Endometrium (tissue), 2 donors: ENCODE data around the gene TIMM8A.

ENCODE experiments used
- FAIRE-seq: peaks from 2 replicates; lab custom pipeline; 2012; peaks lifted over from hg19 to GRCh38; lab: Jason Lieb, UNC
- donor health status: control.
- donor health status: control.

TIMM8A gene

GRCh38 chrX:101348452-101349192 lies at the start of gene TIMM8A:
TIMM8A (minus strand) TSS chrX:101348742; CDS start chrX:101348664, 78 bp downstream.
- FAIRE-seq: no peak

DNA sequence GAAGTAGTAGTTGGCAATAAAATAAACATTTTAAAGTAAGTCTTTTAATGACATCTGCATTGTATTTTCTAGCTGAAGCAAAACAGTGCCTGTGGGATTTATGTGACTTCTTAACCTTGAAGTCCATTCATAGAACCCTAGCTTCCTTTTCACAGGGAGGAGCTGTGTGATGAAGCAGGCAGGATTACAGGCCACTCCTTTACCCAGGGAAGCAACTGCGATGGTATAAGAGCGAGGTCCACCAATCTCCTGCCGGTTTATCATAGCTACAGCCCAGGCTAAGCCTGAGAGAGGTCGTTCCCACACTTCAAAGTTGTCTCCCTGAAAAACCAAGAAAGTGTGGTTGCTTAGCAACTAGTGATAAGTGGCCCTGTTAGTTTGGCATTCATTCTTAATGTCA lies 49.2 kb upstream of the TIMM8A start:
- no peak for FAIRE-seq

DNA sequence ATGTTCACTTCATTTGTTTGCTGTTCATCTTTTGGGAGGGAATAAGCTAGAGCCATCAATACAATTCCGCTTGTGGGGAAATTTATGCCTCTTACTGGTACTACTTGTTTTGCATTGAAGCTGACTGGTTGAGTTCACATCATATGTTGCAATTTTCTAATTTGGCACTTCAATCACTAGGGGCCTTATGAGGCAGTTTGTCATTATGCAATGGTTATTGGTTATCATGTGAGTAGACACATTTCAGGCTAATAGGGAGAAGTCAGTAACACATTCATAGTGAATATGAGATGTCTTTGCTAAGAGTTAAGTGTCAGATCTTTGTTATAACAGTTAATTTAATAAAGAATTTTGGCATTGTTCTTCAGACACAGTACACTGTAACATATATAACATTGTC lies 47.2 kb upstream of the TIMM8A start:
- FAIRE-seq: no peak

GRCh38 chrX:101394372-101394771 lies 45.8 kb upstream of the TIMM8A start:
- FAIRE-seq: no peak

- FAIRE-seq: no peak
These were observed 45.2 kb upstream of the TIMM8A start for GRCh38 chrX:101393530-101394305.

DNA sequence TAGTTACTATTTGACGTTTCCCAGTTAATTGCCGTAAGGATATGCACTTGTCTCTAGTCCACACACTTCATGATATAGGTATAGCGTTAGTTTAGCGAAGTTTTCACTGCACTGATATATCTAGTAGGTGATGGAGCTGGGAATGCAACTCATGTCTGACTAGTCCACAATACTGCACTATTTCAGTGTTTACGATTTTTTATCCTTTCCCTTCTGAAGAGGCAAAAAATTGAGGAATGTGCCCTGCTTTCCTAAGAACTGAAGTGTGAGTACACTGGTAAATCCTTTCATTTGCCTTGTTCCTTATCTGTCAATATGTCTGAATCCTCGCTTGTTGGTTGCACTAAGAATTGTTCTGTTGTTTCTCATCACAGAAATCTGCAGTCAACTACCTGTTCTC lies 43.3 kb upstream of the TIMM8A start:
- no peak for FAIRE-seq

DNA sequence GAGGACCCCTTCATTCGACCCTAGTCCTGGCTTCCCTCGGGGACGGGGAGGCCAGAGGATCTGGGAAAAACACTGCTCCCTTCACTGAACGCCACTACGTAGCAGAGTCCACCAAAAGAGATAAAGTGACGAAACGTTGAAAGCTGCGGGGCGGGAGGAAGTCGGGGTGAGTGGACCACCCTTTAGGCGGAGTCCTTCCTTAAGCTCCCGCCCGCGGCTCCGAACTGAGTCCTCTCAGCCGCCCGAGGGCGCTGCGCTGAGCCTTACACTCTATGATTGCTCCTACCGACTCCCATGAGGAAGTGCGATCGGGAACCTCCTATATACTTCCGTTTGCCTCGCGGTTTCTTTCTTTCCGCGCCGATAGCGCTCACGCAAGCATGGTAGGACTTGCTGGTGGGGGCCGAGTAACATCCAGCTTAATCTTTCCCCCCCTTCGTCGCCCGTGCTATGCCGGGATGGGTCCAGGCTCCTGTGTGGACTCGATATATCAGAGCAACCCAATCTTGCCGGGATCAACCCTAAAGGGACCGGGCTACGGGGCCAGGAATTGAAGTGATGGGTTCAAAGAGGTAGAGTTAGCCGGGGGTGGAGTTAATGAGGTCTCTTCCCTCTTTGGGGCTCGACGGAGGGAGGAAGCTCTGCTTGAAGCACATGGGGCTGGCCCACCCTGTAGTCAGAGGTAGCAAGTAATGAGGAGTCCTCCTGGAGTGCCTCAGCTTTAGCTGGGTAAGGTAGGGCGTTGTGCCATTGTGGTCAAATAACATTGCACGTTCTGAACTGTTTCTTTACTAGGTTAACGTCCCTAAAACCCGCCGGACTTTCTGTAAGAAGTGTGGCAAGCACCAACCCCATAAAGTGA lies 42.4 kb upstream of the TIMM8A start, which contains the start of gene RPL36A:
RPL36A (plus strand) TSS at position 348 of the 862 bp plus-strand sequence; CDS start at position 381, 33 bp downstream.
- no peak for FAIRE-seq

DNA sequence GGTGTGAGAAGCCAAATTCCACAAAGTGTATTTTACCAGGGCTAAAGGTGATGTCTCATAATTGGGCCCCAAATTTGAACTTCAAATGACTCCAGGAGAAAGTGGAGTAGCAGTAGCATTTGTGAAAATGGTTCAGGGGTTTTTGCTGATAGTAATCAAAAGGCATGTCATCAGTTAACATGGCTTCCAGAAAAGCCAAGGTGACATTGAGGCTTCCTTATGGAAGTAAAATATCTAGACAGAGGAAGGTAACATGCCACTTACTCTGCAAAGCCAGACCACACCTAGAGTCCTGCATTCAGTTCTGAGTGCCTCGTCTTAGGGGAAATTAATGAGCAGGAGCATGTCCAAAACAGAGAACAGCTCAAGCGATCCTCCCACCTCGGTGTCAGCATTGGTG lies 40.1 kb upstream of the TIMM8A start:
- no peak for FAIRE-seq

DNA sequence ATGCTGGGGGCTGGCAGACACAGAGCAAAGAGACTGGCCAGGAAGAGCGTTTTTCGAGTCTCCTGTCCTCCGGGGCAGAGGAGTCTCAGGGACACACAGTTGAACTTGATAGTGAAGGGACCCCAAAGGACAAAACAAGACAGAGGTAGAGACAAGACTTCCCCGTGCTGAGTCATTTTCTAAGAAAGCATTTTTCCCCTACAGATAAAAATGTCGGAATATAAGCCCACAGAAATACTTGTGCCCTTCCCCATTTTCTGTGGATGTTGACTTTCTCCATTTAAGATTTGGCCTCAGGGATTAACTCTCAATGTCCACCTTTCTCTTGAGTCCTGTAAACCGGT lies 38.0 kb upstream of the TIMM8A start:
- FAIRE-seq: no peak

DNA sequence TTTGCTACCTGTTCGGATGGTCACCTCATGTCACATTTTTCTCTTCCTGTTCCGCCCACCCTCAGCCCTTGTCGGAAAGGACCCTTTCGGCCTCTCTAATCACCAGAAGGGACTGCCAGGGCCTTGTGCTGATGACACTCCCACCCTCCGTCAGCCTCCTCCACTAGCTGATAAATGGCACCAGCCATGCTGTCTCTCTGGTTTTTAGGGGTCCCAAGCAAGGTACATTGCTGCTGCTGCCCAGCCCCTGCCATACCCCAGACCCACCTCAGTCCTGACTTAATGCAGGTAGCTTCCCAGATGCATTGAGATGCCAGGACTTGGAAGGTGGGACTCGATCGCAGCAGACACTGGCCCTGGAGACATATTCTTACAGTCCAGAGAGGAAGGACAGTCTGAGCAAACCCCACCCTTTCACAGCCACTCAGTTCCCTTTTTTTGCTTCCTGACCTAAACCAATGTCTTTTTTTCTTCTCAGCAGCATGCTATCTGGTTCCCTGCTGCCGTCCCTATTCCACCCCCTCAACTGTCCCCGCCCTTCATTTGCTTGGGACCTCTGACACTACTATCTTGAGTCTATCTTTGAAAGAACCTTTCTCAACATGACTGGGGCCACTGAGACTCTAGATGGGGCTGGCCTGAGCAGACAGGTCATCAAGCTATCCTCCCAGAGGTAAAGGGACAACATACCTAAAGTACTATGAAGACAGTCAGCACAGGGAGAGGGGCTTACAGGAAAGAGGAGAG lies 37.4 kb upstream of the TIMM8A start, which contains the start of gene BTK:
BTK (minus strand) TSS at position 397 of the 747 bp plus-strand sequence. CDS start 10,907 bp downstream, outside the sequence.
- FAIRE-seq: no peak

DNA sequence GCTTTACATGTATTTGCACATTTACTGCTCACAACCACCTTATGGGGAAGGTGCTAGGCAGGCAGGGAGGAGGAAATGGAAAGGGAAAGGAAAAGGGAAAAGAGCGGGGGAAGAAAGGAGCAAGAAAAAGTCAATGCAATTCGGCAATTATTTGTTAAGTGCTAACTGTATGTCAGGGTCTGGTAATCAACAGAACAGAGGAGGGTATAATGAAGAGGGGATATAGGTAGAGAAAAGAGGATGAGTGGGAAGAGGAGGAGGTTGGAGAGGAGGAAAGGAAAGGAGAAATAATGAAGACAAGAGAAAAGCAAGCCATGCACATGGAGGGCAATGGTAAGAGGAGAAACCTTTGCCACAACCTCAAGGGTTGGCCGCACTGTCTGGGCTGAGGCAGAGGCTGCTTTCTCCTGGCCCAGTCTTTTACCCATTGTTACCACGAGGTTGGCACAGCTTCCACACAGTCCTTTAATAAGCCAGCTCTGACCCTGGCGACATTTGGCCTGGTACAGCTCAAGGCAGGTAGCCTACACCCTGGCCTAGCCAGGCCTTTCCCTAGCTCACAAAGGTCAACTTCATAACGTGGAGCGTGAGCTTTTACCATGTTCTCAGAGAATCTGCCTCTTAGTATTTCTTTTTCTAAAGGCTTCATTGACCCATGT lies 36.6 kb upstream of the TIMM8A start:
- FAIRE-seq: no peak

GRCh38 chrX:101383679-101384205 lies 35.2 kb upstream of the TIMM8A start:
- FAIRE-seq: no peak

DNA sequence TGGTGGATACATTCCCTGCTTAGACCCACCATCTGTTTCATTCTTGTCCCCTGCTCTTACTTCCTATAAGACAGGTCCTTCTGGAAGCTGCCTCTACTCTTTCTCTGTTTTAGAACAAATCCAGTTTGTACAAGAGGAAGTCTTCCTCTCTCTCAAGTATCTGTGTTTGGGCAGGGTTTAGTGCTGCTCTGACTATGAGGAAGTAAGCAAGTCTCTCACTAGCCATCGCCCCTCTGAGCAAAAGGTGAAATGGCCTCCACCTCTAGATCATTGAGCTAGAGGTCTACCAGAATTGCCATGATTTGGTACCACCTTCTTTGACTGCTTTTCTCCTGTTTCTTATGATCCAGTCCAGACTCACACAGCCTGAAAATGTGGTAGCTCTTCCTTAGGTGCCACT lies 29.0 kb upstream of the TIMM8A start:
- no peak for FAIRE-seq

DNA sequence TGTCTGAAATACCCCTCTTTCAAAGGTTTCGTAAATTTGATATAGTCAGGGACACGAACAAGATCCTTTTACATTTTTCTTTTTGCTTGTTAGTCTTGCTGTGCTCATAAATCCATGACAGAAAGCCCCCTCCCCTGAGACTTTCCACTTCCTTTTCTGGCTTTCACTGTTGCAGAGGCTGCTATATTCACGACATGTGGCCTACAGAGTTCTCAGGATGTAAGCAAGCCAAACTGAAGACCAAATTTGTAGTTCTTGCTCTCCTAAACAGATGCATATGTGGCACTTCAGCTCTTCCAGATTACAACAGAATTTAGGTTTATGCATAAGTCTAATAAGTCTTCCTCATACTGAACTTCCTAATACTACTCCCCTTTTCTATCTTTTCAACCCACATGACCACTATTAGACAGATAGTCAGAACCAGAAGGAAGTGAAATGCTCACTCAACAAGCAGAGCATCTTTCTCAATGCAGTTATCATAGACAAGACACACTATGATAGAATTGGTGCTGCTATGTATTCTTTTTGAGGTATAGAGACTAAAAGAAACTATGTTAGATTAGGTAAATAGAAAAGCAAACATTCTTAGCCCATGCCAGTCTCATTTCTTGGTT lies 22.5 kb upstream of the TIMM8A start:
- FAIRE-seq: no peak

DNA sequence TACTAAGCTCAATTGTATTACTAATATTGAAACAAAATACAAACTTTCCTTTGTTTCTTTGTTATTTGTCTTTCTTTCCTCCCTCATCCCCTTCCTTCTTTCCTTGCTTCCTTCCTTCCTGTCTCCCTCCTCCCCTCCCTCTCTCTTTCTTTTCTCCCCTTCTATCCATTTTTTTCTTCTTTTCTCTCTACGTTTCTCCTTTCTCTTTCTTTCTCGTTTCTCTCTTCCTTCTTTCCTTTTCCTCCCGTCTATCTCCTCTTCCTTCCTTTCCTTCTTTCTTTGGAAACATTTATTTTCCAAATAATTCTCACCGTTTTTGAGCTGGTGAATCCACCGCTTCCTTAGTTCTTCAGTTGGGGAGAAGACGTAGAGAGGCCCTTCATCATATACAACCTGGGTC lies 21.1 kb upstream of the TIMM8A start:
- no peak for FAIRE-seq

- no peak for FAIRE-seq
These were observed 20.3 kb upstream of the TIMM8A start for GRCh38 chrX:101368800-101369199.

DNA sequence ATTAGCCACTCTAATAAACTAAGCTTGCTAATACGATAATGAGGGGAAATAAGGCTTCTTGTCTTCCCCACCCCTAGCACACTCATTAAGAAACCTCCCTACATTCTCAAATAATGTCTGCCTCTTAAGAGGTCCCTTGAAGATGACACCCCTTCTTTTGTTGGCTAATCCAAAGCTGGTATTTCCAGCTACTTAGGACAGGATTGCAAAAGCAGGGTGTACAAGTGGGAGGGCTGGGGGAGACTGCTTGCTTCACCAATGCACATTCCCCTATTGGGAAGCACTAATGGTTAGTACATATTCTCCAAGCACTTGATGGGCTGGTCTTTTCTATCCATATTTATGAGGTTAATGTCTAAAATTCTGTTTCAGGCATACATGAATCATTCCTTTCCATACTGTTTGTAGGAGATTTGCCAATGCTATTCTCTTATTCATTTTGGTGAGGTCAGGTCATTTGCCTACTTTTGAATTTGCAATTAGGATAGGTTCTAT lies 16.8 kb upstream of the TIMM8A start:
- no peak for FAIRE-seq

GRCh38 chrX:101362757-101363156 lies 14.2 kb upstream of the TIMM8A start:
- no peak for FAIRE-seq

DNA sequence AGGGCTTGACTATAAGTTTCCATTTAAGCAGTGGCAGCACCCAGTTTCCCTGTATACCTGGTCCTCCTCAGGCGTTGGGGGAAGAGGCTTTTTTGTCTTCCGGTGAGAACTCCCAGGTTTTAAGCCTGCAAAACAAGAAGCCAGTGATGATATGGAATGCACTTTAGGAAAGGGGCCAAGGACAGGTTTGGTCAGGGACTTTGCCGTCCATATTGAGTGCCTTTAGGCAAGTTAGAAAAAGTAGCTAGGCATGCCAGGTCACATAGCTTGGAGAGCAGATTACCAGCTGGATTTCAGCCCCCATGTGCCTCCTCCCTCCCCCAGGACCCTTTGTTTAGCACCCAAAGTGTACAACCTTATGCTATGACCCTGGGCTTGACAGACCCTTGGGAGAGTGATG lies 13.6 kb upstream of the TIMM8A start:
- no peak for FAIRE-seq

- FAIRE-seq: no peak
These were observed 11.8 kb upstream of the TIMM8A start for GRCh38 chrX:101360390-101360789.
